Activated CD4-positive, alpha-beta T cell treated with anti-CD3 and anti-CD28 coated beads, Interleukin-2, amount 50 U/mL, for 48 hours (primary cell): ENCODE measurements around the gene PFN3.
"Not testable (repeated sequence)": the region's sequence is repeated elsewhere in the genome, so short reads cannot be mapped to it uniquely, and the experiment has no call there.

ENCODE experiments used
- DNase-seq, 2 experiments: peaks; one replicate each; pipeline ENCODE4 v3.0.0-alpha.2; 2020

PFN3 gene

DNA sequence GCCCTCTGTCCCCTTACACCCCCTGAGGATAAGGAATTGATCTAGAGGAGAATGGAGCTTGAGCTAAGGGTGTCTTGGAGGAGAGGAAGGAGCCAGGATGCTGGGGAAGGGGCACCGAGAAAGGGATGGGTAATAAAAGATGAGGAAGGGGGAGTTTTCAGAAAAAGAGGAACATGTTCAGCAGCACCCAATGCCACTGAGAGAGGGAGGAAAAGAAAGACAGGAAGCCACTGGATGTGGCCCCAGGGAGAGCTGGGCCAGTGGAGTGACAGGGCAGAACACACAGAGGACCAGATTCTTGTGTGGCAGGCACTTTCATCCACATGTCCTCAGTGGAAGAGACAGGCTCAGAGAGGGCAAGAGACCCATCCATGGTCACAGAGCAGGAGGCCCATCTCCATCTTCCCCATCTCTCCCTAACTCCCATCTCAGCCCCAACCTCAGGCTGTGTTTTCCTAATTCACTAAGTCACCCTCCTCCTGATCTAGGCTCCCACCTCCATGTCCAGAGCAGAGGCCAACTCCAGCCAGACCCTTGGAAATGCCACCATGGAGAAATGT, 7.2 kb downstream of the PFN3 start:
- DNase-seq, result no peak

DNA sequence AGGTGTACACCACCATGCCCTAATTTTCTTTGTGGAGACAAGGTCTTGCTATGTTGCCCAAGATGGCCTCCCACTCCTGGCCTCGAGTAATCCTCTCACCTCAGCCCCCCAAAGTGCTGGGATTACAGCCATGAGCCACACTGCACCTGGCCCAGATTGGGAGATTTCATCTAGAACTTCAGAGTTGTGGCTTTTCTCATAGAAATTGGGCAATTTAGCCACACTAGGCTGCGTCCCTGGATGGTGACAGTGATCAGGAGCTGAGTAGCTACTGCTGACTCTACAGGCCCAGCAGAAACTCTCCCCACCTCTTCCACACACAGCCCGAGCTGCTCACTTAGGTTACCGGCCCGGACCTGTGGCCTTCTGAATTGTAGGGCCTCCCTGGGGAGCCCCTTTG, 7.7 kb downstream of the PFN3 start:
- no peak for DNase-seq

DNA sequence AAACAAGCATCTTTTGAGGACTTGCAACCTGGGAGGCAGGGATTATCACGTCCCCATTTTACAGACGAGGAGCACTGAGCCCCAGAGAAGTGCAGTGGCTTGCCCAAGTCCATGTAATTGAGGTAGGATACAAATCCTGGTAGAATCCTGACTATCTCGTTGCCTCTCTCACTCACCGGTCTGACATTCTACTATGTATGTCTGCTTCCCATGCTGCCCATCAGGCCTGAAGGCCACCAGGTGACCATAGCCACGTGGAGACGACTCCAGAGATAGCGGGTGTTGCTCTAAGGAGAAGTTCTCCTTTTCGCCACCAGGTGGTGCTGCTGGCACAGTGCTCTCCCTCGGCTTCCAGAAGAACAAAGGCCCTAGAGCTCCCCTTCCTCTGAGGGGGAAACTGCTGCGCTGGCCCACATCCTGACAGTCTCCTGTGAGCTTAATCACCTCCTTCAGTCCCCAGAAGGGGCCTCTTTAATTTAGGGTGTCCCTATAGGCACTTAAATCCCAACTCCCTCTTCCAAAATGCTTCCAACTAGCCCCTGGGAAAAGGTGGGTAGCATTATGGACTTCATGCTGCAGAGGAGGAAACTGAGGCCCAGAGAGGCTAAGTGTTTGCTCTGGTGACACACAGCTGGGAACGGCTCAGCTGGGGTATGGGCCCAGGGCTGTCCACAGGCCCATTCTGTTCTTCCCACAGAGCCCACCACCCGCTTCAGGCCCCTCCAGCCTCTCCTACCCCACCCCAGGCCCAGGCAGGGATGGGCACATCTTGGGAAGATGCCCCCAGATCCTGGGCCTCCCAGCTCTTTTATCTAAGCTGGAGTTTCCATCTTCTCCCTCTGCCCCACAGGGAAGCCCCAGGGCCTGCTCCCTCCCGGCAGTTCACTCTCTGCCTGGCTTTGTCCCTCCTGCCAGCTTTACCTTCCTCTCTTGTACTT, 9.8 kb downstream of the PFN3 start:
- peak; percentile 92 to 93 for DNase-seq

DNA sequence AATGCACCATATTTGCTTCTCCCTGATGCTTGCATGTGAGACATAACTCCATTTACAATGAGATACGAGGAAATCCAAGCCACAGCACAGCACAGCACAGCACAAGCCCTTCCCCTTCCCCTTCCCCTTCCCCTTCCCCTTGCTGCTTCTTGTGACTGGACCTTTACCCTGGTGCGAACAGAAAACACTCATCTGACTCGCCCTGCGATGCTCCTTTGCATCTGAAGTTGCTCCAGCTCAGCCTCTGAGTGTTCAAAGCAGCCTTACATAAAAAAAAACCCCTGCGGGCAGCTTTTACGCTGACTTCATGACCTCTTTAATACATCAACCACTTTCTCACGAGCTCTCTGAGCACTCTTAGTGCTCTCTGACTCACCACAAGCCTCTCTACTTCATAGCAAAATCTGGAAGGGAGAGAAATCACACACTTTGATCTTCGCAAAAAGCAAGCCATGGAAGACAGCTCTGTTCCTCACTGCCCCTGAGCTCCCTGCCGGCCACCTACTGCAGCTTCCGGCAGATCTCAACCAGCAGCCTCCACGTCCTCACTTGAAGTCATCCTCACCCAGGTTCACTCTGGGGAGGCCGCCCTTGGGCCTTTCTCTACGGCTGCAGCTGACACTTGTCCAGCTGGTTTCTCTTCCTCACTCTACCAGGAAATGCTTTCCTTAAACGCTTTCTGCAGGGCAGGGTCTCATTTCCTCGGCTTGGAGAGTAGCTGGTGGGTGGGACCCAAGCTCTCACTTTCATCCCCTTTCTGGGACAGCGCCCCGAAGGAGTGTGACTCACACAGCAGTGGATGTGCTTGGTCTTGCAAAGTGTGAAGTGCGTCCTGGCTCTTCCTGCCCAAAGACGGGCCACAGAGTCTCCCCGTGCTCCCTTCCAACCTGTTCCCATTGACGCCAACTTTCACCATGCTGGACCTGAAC, 11.0 kb downstream of the PFN3 start:
- DNase-seq, result peak; percentile 59 to 69

DNA sequence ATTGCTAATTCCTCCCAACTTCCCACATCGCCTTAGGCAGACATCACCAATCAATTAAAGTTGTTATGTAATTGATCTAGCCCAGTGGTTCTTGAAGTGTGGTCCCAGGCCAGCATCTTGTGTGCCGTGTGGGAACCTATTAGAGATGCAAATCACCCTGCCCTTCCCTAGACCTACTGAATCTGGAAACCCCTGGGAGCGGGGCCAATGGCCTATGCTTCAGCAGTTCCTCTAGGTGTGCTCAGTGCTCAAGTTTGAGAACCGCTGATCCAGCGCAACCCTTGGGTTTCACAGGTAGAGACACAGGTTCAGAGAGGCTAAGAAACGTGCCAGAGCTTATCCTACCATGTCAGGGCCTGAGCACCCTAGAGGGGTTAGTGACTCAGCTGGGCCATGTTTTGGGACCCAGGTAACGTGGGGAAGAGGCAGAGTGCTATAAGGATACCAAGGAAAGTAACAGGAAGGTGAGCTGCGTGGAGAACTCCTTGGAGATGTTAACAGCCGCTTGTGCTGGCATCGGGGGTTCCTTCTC, 11.9 kb downstream of the PFN3 start:
- DNase-seq, result no peak

- DNase-seq, result no peak
These were observed 13.1 kb downstream of the PFN3 start for GRCh38 chr5:177387405-177387804.

GRCh38 chr5:177386542-177386941, 13.9 kb downstream of the PFN3 start:
- DNase-seq, result no peak

- DNase-seq, result no peak
These were observed 14.7 kb downstream of the PFN3 start for GRCh38 chr5:177385720-177386119.

GRCh38 chr5:177384134-177384533, 16.3 kb downstream of the PFN3 start, which contains the start of gene SLC34A1:
SLC34A1 (plus strand) TSS chr5:177384434; CDS start chr5:177385742, 1,308 bp downstream.
- DNase-seq, result no peak

DNA sequence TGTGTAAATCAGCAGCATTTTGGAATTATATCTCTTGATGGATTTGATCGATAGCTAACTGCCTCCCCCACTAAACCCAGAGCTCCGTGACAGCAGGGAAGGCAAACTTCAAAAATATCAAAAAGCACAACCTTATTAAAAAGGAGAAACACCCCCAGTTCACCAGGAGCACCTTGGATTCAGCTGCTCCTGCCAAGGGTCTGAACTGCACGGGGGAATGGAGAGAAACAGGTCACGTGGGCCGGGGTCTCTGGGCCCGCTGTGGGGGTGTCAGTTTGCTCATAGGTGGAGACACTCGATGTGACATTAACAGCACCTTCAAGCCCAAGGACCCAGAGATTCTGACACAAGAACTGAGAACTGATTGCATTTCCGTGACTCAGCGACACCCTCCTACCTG, 17.3 kb downstream of the PFN3 start:
- DNase-seq, result no peak

DNA sequence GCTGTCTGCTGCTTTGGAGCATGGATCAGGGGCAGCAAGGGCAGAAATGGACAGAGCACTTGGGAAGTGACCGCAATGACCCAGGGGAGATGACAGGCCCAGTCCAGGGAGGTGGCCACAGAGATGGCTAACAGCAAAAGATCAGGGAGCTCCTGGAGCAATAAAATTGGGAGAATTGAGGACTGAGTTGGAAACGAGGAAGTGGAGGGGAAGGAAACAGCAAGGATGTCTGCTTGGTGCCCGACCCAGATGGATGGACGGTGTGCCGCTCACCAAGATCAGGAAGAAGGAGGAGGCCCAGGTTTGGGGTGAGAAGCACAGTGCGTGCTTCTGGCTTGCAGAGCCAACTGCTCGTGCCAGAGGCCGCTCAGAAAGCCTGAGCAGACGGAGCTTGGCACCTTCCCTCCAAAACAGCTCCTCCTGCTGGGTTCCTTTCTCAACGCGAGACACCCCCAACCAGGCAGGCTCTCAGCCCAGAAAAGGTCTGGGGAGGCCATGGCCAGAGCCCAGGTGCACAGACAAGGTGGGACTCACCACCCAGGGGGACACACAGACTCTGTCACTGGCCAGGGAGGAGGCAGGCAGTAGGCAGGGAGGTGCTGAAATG, 17.9 kb downstream of the PFN3 start:
- DNase-seq, result peak in 1 of 2 experiments; percentile 27

- DNase-seq, result no peak
These were observed 19.7 kb downstream of the PFN3 start for GRCh38 chr5:177380805-177381126.

- DNase-seq, result peak in 1 of 2 experiments; percentile 51
These were observed 21.3 kb downstream of the PFN3 start for GRCh38 chr5:177378884-177379883.

DNA sequence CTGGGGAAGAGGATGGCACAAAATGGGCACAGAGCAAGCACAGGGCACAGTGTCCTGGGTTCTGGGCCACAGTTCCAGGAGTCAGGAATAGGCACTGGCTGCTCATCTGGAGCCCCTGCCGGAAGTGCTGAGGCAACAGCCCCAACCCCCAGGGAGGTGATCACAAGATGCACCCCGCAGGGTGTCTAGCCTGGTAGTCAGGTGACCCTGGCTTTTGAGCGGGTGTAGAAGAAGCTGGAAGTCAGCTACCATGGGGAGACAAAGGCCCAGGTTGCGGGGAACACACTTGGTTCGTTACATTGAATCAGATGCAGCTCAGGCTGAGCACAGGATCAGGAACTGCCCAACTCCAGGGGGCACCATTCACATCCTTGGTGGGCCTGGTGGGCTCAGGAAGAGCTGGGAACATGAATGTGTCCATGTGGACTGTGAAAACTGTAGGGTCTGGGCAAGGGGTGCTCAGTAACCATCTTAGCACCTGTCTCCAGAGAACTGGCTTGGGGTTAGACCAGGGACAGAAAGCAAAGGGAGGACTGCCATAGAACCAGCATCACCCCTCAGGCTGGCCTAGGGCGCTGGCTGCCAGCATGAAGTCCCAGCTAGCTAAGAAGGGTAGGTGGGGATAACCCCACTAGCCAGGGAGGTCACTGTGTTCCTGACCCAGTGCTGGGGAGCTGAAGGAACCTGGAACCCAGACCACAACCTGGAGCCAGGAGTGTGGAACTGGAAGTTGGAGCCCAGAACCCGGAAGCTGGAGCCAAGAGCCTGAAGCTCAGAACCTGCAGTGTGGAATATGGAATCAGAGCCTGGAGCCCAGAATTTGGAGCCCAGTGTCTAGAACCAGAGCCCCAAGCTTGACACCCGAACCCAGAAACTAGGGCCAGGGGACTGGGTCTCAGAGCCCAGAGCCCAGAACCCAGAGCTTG, 22.3 kb downstream of the PFN3 start:
- no peak for DNase-seq

GRCh38 chr5:177376107-177376506, 24.4 kb downstream of the PFN3 start:
- DNase-seq, result no peak

GRCh38 chr5:177375516-177375915, 24.9 kb downstream of the PFN3 start:
- not testable (repeated sequence) for DNase-seq

- DNase-seq, result no peak
These were observed 26.2 kb downstream of the PFN3 start for GRCh38 chr5:177374211-177374610.

DNA sequence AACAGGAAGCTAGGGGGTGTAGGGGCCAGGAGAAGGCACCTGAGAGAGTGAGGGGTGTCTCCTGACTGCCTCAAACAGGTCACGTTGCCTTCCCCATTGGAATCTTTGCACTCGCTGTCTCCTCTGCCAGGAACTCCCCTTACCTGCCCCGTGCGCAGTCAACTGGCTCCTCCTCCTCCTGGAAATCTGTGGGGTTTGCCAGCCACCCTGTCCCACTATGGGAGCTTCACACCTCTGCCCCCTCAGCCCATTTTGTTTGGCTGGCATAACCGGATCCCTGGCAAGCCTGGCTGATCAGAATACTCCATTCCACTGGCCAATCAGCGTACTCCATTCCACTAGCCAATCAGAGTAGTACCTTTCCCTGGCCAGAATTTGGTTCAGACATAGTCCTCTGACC, 26.7 kb downstream of the PFN3 start:
- DNase-seq, result no peak

DNA sequence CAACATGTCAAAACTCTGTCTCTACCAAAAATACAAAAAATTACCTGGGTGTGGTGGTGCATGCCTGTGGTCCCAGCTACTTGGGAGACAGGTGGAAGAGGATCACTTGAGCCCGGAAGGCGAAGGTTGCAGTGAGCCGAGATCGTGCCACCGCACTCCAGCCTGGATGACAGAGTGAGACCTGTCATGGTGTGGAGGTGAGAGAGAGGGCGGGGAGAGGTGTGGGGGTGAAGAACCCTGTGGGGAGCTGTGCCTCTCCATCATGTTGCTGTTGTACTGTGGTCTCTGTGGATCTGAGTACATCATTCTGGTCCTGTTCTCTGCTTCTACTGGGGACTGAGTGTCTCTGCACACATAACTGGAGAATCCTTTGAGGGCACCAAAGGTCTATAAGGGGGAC, 27.6 kb downstream of the PFN3 start:
- DNase-seq, result peak in 1 of 2 experiments; percentile 26
